ENCODE results near the gene TXNDC11.

TXNDC11 gene

DNA sequence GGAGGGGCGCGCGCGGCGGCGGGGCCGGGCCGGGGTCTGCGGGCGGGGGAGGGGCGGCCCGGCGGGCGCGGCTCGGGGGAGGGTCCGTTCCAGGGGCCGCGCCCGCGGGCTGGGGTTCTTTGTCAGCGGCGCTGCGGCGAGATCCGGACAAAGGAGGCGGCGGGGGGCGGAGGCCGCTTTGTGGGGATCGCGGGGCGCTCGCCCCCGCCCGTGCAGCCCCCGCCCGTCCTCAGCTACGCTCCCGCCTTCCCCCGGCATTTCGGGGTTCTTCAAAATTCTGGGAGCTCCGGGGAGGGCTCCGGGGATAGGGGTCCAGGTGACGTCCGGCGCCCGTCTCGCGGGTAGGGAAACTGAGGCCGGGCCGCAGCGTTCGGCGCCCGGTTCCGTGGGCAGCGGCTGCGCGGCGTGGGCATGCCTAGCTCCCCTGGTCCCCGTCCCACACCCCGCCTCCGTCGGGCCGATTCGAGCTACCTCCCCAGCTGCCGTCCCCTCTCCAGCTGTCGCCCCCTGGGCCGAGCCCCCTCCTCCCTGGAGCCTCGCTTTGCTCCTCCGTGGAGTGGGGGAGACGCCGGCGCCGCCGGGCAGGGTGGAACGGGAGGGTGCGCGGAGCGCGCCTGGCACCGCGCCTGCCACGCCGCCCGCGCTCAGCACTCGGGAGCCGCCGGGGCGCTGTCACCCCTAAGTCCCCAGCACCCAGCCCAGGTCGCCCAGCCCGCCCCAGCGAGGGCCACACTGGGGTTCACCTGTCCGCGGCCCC, 73.9 kb downstream of the TXNDC11 start:
- DNase-seq, result no peak
- TF ChIP-seq, protein P1, sequence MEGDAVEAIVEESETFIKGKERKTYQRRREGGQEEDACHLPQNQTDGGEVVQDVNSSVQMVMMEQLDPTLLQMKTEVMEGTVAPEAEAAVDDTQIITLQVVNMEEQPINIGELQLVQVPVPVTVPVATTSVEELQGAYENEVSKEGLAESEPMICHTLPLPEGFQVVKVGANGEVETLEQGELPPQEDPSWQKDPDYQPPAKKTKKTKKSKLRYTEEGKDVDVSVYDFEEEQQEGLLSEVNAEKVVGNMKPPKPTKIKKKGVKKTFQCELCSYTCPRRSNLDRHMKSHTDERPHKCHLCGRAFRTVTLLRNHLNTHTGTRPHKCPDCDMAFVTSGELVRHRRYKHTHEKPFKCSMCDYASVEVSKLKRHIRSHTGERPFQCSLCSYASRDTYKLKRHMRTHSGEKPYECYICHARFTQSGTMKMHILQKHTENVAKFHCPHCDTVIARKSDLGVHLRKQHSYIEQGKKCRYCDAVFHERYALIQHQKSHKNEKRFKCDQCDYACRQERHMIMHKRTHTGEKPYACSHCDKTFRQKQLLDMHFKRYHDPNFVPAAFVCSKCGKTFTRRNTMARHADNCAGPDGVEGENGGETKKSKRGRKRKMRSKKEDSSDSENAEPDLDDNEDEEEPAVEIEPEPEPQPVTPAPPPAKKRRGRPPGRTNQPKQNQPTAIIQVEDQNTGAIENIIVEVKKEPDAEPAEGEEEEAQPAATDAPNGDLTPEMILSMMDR (IDR thresholded peaks at IDR 0.05; ENCODE audit: low read depth, low read length), result no peak
- H3K4me3 ChIP-seq (ENCODE audit: low read depth, low read length), result peak overlapping the region; percentile 53
- no peaks in the 10 kb centered on the region for H3K9me3 ChIP-seq (ENCODE audit: severe bottlenecking)
- peaks cover 4% of the 10 kb centered on the region; the same call in 1 of the 2 replicates for H3K36me3 ChIP-seq
- peak overlapping the region; percentile 59 for H3K27ac ChIP-seq
- H3K27me3 ChIP-seq (ENCODE audit: insufficient read depth, low read depth, severe bottlenecking), result no peaks in the 10 kb centered on the region

DNA sequence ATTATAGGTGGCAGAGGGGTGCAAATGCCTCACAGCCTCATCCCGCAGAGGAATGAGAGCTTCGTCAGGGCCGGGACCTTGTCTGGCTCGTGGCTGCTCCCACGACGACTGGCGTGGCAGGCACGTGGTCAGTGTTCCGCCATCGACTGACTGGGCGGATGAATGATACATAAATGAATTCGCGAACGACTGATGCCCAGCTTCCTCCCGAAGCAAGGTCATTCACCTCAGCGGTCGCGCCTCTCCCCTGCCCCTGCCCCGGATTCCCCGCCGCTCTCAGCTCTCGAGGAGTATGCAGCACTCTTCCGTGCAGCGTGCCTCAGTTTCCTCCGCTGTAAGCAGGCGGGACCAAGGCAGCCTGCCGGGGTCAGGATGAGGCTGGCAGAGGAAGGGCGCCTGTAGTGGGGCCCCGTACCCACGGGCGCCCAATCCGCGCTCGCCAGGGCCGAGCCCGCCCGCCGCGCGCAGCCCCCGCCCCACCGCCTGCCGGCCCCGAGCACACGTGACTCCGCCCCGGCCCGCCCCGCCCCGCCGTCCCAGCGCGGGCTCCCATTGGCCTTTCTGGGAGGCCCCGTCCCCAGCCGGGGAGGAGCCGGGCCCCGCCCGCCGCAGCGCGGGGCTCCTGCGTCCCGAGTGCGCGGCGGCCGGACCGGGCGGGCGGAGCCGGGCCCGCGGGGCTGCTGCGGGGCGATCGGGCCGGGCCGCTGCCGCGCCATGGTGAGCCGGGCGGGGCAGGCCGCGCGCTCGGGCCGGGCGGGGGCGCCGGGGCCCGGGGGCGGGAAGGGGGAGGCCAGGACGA, 74.6 kb downstream of the TXNDC11 start, which contains the start of gene SNN:
Gene SNN (plus strand): TSS at position 632 of the 799 bp plus-strand sequence. CDS start 7,605 bp downstream, outside the sequence.
- Histone ChIP-seq H3K4me3 (ENCODE audit: low read depth, low read length) (peak within 1 kb of the TSS; percentile 53), H3K27me3 (ENCODE audit: insufficient read depth, low read depth, severe bottlenecking) (no peaks in the 10 kb centered on the region), H3K36me3 (no peaks in the 10 kb centered on the region), H3K9me3 (ENCODE audit: severe bottlenecking) (no peaks in the 10 kb centered on the region), H3K27ac (peak within 1 kb of the TSS; percentile 79)
- peak; percentile 87 for DNase-seq
- TF ChIP-seq, protein P1 (IDR thresholded peaks at IDR 0.05; ENCODE audit: low read depth, low read length), result no peak

DNA sequence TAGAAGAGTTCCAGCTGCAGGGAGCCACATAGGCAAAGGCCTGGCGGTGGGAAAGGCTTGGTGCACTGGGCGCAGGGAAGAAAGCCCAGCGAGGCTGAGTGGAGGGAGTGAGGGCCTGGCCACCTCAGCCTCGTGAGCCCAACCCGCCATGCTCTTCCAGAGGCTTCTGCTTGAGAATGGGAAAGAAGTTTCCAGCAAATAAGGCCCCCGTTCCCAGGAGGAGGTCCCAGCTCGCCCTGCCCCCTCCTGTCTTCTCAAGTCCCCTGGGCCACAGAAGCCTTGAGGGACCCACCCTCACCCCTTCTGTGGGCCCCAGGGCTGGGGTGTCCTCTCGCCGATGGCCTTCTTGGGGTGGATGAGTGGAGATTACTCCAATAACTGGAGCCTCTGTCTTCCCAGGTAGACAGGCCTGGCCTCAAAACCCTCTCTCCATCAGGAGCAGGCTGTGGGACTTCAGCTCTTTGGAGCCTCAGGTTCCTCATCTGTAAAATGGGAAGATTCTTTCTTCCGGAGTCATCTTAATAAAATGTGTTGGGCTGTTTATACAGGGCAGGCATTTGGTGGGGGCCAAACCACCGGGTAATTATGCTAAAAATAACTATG, 75.3 kb downstream of the TXNDC11 start:
- Histone ChIP-seq H3K27me3 (ENCODE audit: insufficient read depth, low read depth, severe bottlenecking) (no peaks in the 10 kb centered on the region), H3K36me3 (no peaks in the 10 kb centered on the region), H3K9me3 (ENCODE audit: severe bottlenecking) (no peaks in the 10 kb centered on the region), H3K27ac (no peak overlapping the region; the same call in 1 of the 2 replicates), H3K4me3 (ENCODE audit: low read depth, low read length) (no peak overlapping the region)
- TF ChIP-seq, protein P1 (IDR thresholded peaks at IDR 0.05; ENCODE audit: low read depth, low read length), result no peak
- no peak for DNase-seq

DNA sequence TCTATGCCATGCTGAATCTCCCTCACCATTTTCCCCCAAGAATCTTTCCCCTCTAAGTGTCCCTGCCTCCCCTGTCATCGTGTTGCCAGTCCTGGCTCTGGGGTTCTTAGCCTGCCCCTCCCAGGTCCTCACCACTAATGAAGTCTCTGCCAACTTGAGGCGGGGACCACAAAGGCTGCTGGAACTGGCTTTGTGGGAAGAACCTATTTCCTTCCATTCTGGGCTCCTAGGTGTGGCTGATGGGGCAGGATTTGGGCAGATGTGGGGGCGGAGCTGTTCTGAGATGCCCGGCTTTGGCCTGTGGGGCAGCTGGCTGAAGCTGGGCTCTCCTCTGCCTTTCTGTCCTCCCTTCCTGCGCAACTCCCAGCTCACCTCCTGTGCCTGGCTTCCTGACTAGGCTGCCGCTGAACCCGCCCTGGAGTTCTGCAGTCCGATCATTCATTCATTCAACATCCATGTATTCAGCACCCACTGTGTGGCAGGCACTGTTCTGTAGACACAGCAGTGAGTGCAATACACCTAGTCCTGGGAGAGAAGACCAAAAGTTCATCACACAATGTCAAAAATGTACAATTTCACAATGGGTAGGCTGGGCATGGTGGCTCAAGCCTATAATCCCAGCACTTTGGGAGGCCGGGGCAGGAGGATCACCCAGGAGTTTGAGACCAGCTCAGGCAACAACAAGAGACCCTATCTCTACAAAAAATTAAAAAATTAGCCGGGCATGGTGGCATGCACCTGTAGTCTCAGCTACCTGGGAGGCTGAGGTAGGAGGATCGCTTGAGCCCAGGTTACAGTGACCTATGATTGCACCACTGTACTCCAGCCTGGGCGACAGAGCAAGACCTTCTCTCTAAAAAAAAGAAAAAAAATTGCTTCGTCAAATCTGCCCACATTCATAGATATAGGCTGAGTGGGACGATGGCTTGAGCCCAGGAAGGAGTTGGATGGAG, 76.3 kb downstream of the TXNDC11 start:
- no peak overlapping the region for H3K4me3 ChIP-seq (ENCODE audit: low read depth, low read length)
- H3K27me3 ChIP-seq (ENCODE audit: insufficient read depth, low read depth, severe bottlenecking), result no peaks in the 10 kb centered on the region
- no peaks in the 10 kb centered on the region for H3K9me3 ChIP-seq (ENCODE audit: severe bottlenecking)
- no peak for DNase-seq
- TF ChIP-seq, protein P1 (IDR thresholded peaks at IDR 0.05; ENCODE audit: low read depth, low read length), result no peak
- H3K36me3 ChIP-seq, result no peaks in the 10 kb centered on the region
- no peak overlapping the region for H3K27ac ChIP-seq

DNA sequence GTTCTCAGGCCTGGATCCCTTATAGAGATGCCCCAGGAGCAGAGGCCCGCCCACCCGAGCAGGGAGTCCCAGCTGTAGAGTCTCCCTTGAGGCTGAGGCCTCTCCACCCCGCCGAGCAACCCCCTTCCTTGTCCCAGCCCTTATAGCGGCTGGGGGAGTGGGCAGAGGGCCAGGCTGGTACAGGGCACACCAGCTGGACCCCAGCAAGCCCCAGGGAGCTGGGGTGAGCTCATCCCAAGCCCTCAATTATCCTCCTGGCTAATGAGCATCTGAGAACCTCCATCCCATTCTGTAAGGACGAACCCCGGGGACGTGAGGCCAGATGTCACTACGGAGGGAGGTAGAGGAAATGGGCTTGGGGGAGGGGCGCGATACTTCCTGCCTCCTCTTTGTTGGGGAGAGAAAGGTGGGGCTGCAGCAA, 77.6 kb downstream of the TXNDC11 start:
- peak; percentile 52 for DNase-seq
- TF ChIP-seq, protein P1 (IDR thresholded peaks at IDR 0.05; ENCODE audit: low read depth, low read length), result no peak

More for the DNA sequence above, 77.6 kb downstream of the TXNDC11 start:
- H3K4me3 ChIP-seq (ENCODE audit: low read depth, low read length), result no peak overlapping the region
- no peaks in the 10 kb centered on the region for H3K27me3 ChIP-seq (ENCODE audit: insufficient read depth, low read depth, severe bottlenecking)
- peak overlapping the region; percentile 28; the same call in 1 of the 2 replicates for H3K27ac ChIP-seq
- H3K9me3 ChIP-seq (ENCODE audit: severe bottlenecking), result no peaks in the 10 kb centered on the region
- H3K36me3 ChIP-seq, result no peaks in the 10 kb centered on the region

Data from WERI-Rb-1 (cell line).